Measurements from ENCODE around the gene PALLD. TPM values are rescaled to one million over a fixed set of nuclear protein-coding genes. Genes with fewer than 3 reads are reported as not detected.

The PALLD gene
- total and polyA plus RNA-seq, 12 donors, result 169 to 1,537 (median 667) TPM

DNA sequence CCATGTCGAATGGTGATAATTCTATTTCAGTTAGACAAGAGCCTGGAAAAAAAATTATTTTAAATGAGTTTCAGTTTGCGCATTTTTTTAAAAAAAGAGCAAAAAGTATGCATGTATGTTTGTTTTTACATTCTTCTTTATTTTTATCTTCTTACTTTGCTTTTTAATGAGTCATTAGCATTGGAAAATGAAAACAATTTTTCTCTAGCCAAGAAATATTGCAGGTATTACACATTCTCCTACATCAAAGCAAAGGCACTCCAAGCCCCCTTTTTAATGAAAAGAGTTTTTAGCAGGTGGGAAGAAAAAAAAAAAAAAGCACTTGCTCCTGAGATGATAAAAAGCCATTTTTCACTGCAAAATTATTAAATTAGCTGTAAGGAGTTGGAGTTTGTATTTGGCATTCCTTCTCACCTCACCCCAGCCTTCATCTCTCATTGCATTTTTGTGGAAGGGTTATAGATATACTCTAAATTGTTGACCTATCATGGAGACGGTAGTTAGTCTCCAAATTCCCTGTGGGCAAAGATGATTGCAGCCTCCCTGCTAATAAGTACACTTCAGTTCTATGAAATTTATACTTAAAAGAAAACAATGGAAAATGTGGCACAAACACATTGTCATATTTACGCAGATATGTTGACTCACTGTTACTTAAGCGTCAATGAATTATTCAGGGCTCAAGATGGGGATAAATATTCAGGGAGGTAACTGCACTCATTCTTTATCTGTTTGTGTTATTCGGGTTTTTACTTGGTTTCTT, 43.8 kb downstream of the PALLD start:
- peak overlapping the region in 5 of 10 donors; percentile 16 to 54 (median 37) for H3K27ac ChIP-seq
- intact Hi-C loops (cut with DNase I), result no loop called here
- WGBS, 2 donors, result 77 to 83% methylated on average over 6 of the region's 6 CpGs
- H3K36me3 ChIP-seq, result no peaks in the 10 kb centered on the region
- DNase-seq, result no peak
- TF ChIP-seq, protein P1, sequence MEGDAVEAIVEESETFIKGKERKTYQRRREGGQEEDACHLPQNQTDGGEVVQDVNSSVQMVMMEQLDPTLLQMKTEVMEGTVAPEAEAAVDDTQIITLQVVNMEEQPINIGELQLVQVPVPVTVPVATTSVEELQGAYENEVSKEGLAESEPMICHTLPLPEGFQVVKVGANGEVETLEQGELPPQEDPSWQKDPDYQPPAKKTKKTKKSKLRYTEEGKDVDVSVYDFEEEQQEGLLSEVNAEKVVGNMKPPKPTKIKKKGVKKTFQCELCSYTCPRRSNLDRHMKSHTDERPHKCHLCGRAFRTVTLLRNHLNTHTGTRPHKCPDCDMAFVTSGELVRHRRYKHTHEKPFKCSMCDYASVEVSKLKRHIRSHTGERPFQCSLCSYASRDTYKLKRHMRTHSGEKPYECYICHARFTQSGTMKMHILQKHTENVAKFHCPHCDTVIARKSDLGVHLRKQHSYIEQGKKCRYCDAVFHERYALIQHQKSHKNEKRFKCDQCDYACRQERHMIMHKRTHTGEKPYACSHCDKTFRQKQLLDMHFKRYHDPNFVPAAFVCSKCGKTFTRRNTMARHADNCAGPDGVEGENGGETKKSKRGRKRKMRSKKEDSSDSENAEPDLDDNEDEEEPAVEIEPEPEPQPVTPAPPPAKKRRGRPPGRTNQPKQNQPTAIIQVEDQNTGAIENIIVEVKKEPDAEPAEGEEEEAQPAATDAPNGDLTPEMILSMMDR (IDR thresholded peaks at IDR 0.05), result no peak
- no peak for ATAC-seq
- no peak overlapping the region for H3K4me3 ChIP-seq
- no peaks in the 10 kb centered on the region for H3K9me3 ChIP-seq
- H3K27me3 ChIP-seq, result no peaks in the 10 kb centered on the region
- peaks cover 0 to 38% (median 13%) of the 10 kb centered on the region in 9 donors for H3K4me1 ChIP-seq

DNA sequence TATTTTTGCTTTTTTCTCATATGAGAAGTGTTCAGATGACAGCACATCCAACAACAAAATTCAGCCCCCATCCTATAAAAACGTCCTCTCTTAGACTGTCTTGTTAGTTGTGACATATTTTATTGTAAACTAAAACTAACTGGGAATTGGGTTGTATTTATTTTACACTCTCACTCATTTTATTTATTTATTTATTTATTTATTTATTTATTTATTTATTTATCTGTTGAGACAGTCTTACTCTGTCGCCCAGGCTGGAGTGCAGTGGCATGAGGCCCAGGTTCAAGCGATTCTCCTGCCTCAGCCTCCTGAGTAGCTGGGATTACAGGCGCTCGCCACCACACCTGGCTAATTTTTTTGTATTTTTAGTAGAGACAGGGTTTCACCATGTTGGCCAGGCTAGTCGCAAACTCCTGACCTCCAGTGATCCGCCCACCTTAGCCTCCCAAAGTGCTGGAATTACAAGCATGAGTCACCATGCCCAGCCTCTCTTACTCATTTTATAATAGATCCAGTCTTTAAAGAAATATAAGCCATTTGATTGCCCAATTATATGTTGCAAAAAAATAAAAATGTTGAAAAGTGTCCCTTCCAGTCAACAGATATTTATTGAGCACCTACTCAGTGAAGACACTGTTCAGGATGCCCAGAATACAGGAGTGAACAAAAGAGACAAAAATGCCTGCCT, 44.6 kb downstream of the PALLD start:
- no peaks in the 10 kb centered on the region for H3K36me3 ChIP-seq
- H3K27ac ChIP-seq, result peak overlapping the region in 1 of 10 donors; percentile 36
- intact Hi-C loops (cut with DNase I), result no loop called here
- H3K4me3 ChIP-seq, result no peak overlapping the region
- no peaks in the 10 kb centered on the region for H3K9me3 ChIP-seq
- TF ChIP-seq, protein P1 (IDR thresholded peaks at IDR 0.05), result no peak
- ATAC-seq (no peak), DNase-seq (no peak)
- H3K27me3 ChIP-seq, result no peaks in the 10 kb centered on the region
- peaks cover 0 to 31% (median 7%) of the 10 kb centered on the region in 9 donors for H3K4me1 ChIP-seq
- WGBS, 2 donors, result 93 to 95% methylated on average over 7 of the region's 7 CpGs

DNA sequence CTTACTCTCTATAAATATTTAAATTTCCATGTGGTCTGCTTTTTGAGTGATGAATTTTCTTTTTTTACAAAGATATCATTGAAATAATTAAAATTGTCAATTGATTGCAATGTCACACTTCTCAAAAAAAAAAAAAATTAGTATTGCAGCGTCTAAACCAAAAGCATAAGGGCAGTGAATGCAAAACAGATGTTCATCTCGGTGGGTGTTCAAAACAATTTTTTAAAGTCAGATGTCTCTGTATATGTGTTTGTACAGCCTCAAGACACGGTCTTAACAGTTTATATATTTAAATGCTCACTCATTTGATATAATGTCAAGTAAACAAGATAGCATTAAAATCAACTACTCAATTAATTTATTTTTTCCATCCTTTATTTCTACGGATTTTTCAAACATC, 52.3 kb downstream of the PALLD start:
- no peak for ATAC-seq
- Histone ChIP-seq H3K4me1 (peaks cover 0 to 21% (median 14%) of the 10 kb centered on the region in 9 donors), H3K27ac (no peak overlapping the region), H3K4me3 (no peak overlapping the region), H3K36me3 (no peaks in the 10 kb centered on the region), H3K9me3 (no peaks in the 10 kb centered on the region), H3K27me3 (no peaks in the 10 kb centered on the region)
- DNase-seq, result no peak
- TF ChIP-seq, protein P1 (IDR thresholded peaks at IDR 0.05), result no peak
- intact Hi-C loops (cut with DNase I), result no loop called here
- 61 to 62% methylated on average over 4 of the region's 4 CpGs for WGBS, 2 donors

DNA sequence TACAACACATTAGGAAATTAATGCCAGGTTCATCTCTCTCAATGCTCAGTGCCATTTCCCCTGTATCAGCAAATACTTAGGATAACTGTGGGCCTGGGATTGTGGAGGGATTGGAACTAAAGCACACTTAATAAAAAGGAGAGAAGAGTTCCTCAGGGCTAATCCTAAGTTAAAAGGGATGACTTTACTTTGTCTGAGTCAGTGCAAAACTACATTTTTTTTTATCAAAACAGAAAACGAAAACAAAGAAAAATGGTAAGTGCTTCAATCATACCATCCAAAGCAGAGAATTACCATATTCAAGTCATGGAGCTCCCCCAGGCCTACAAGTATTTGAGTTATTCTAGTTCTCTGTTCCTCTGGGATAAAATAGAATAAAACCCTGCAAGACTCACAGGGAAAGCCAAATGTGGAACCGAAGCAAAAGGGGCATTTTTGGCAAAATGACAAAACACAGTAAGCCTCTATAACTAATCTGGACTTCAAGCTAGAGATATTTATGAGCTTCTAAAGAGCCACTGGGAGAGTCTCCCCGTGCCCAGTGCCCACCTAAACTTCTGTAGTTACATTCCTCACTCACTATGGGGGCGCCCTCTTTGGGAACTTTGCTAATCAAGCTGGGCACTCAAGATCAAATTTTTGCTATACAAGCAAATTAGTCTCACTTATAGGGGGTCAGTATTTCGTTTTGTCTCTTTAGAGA, 53.4 kb downstream of the PALLD start:
- Histone ChIP-seq H3K4me1 (peaks cover 0 to 21% (median 12%) of the 10 kb centered on the region in 9 donors), H3K36me3 (no peaks in the 10 kb centered on the region), H3K27ac (no peak overlapping the region), H3K4me3 (no peak overlapping the region), H3K27me3 (no peaks in the 10 kb centered on the region), H3K9me3 (no peaks in the 10 kb centered on the region)
- WGBS, 2 donors, result 60 to 69% methylated on average over 5 of the region's 5 CpGs
- DNase-seq (no peak), ATAC-seq (peak in 1 of 8 donors; percentile 29)
- TF ChIP-seq, protein P1 (IDR thresholded peaks at IDR 0.05), result no peak
- intact Hi-C loops (cut with DNase I), result loop anchor here in 1 of 10 donors (5.0 kb wide), 1 partner anchor 233 kb away; the partner anchor contains the start of gene DDX60
